ENCODE measurements around the gene SFSWAP.

DNA sequence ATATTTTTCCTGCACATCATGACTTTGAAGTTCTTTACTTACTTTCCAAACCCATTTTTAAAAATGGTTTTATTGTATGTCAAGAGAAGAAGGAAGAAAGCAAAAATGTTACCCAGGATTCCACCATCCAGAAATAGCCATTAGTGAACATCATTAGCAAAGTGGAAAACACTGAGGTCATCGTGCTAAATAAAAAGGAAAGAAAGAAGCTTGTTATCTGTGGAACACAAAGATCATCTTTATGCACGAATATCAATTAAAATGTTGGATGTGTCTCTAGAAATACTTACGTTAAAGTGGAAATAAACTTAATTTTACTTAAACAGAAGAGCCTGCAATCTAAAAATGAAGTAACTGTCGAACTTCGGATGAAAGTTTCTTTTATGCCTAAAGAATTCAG is 27.3 kb downstream of the SFSWAP start:
- TF ChIP-seq, protein P1, sequence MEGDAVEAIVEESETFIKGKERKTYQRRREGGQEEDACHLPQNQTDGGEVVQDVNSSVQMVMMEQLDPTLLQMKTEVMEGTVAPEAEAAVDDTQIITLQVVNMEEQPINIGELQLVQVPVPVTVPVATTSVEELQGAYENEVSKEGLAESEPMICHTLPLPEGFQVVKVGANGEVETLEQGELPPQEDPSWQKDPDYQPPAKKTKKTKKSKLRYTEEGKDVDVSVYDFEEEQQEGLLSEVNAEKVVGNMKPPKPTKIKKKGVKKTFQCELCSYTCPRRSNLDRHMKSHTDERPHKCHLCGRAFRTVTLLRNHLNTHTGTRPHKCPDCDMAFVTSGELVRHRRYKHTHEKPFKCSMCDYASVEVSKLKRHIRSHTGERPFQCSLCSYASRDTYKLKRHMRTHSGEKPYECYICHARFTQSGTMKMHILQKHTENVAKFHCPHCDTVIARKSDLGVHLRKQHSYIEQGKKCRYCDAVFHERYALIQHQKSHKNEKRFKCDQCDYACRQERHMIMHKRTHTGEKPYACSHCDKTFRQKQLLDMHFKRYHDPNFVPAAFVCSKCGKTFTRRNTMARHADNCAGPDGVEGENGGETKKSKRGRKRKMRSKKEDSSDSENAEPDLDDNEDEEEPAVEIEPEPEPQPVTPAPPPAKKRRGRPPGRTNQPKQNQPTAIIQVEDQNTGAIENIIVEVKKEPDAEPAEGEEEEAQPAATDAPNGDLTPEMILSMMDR (IDR thresholded peaks at IDR 0.05; ENCODE audit: poor library complexity, severe bottlenecking): no peak
- TF ChIP-seq, protein P2, sequence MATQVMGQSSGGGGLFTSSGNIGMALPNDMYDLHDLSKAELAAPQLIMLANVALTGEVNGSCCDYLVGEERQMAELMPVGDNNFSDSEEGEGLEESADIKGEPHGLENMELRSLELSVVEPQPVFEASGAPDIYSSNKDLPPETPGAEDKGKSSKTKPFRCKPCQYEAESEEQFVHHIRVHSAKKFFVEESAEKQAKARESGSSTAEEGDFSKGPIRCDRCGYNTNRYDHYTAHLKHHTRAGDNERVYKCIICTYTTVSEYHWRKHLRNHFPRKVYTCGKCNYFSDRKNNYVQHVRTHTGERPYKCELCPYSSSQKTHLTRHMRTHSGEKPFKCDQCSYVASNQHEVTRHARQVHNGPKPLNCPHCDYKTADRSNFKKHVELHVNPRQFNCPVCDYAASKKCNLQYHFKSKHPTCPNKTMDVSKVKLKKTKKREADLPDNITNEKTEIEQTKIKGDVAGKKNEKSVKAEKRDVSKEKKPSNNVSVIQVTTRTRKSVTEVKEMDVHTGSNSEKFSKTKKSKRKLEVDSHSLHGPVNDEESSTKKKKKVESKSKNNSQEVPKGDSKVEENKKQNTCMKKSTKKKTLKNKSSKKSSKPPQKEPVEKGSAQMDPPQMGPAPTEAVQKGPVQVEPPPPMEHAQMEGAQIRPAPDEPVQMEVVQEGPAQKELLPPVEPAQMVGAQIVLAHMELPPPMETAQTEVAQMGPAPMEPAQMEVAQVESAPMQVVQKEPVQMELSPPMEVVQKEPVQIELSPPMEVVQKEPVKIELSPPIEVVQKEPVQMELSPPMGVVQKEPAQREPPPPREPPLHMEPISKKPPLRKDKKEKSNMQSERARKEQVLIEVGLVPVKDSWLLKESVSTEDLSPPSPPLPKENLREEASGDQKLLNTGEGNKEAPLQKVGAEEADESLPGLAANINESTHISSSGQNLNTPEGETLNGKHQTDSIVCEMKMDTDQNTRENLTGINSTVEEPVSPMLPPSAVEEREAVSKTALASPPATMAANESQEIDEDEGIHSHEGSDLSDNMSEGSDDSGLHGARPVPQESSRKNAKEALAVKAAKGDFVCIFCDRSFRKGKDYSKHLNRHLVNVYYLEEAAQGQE (IDR thresholded peaks at IDR 0.05; ENCODE audit: borderline replicate concordance): no peak
- no peak for TF ChIP-seq POLR2AphosphoS5 (IDR thresholded peaks at IDR 0.05)
- TF ChIP-seq EZH2 (IDR thresholded peaks at IDR 0.05; ENCODE audit: borderline replicate concordance, insufficient read depth, low read length, poor library complexity, severe bottlenecking): no peak
- no peak for TF ChIP-seq EP300 (conservative IDR thresholded peaks at IDR 0.05; ENCODE audit: poor library complexity, severe bottlenecking)
- no peak for TF ChIP-seq TAF1 (IDR thresholded peaks at IDR 0.05; ENCODE audit: low read depth)
- TF ChIP-seq SMC3 (conservative IDR thresholded peaks at IDR 0.05; ENCODE audit: poor library complexity): no peak
- TF ChIP-seq RAD21 (conservative IDR thresholded peaks at IDR 0.05): no peak

Measured in neural cell (in vitro differentiated cells).